HEK293 (cell line): Measurements from ENCODE around the gene MBOAT7.
A peak's percentile ranks its signal among the peaks of the same experiment; 100 is the strongest.
"Not testable (repeated sequence)": the region's sequence is repeated elsewhere in the genome, so short reads cannot be mapped to it uniquely, and the experiment has no call there.

ENCODE experiments used
- CTCF ChIA-PET: fragments of 350-600 bp; formaldehyde crosslinking; extraction: SDS; loops from one replicate; lab custom pipeline; 2021; ENCODE audit warnings: antibody characterized with exemption; lab: Yijun Ruan, JAX
- POLR2A ChIA-PET: fragments of 300-600 bp; formaldehyde crosslinking; extraction: SDS; loops from one replicate; lab custom pipeline; 2020; ENCODE audit warnings: antibody characterized with exemption, inconsistent platforms; lab: Yijun Ruan, JAX
- H3K27ac ChIP-seq: fragments of 200-500 bp; sonication (Bioruptor generic); 2 replicates; pipeline ENCODE4 v1.5.1; 2014; ENCODE audit warnings: low read depth, low read length, control low read depth, inconsistent platforms; ENCODE audit errors: extremely low read depth
- H3K36me3 ChIP-seq, 2 experiments: fragments of 200-500 bp in 1 of 2; sonication (Bioruptor generic) in 1 of 2; 1 replicate in 1 of 2; 2 replicates in 1 of 2; pipeline ENCODE4 v1.5.1; 2014 to 2017; ENCODE audit warnings: inconsistent platforms in 2 of 2, low read length in 2 of 2; ENCODE audit not compliant: control insufficient read depth in 2 of 2, insufficient read depth in 1 of 2
- H3K4me1 ChIP-seq: fragments of 200-500 bp; sonication (Bioruptor generic); 2 replicates; pipeline ENCODE4 v1.5.1; 2014; ENCODE audit warnings: mild to moderate bottlenecking, low read length, inconsistent platforms; ENCODE audit not compliant: control insufficient read depth, insufficient read depth
- H3K4me3 ChIP-seq: 2 replicates; pipeline ENCODE4 v1.5.1; 2011; ENCODE audit warnings: low read depth, mild to moderate bottlenecking, control low read depth, low read length, moderate library complexity
- H3K9me3 ChIP-seq: fragments of 200-500 bp; sonication (Bioruptor generic); 2 replicates; pipeline ENCODE4 v1.5.1; 2014; ENCODE audit warnings: low read depth, low read length, inconsistent platforms; ENCODE audit not compliant: control insufficient read depth, insufficient read depth
- HOXC10 ChIP-seq: sonication (generic); formaldehyde crosslinking; IDR thresholded peaks from 2 replicates; pipeline ENCODE4 v1.8.1; 2023; ENCODE audit warnings: mild to moderate bottlenecking, missing genetic modification reagents
- KLF10 ChIP-seq: fragments of 450-650 bp; IDR thresholded peaks from 2 replicates; pipeline ENCODE4 v1.5.1; 2018; ENCODE audit warnings: missing biosample characterization, mild to moderate bottlenecking, missing genetic modification characterization
- KLF16 ChIP-seq: fragments of 450-650 bp; formaldehyde crosslinking; IDR thresholded peaks from 2 replicates; pipeline ENCODE4 v1.5.1; 2017; ENCODE audit warnings: missing biosample characterization, missing genetic modification characterization
- MYNN ChIP-seq: fragments of 450-650 bp; formaldehyde crosslinking; IDR thresholded peaks from 2 replicates; pipeline ENCODE4 v1.5.1; 2016; ENCODE audit warnings: missing biosample characterization, missing genetic modification characterization, borderline replicate concordance
- PRDM10 ChIP-seq: fragments of 450-650 bp; formaldehyde crosslinking; IDR thresholded peaks from 2 replicates; pipeline ENCODE4 v1.5.1; 2016; ENCODE audit warnings: missing biosample characterization, missing genetic modification characterization
- WT1 ChIP-seq: fragments of 450-650 bp; formaldehyde crosslinking; IDR thresholded peaks from 2 replicates; pipeline ENCODE4 v1.5.1; 2016; ENCODE audit warnings: missing biosample characterization, missing genetic modification characterization
- ZBTB10 ChIP-seq: fragments of 450-650 bp; formaldehyde crosslinking; IDR thresholded peaks from 2 replicates; pipeline ENCODE4 v1.5.1; 2016; ENCODE audit warnings: missing biosample characterization, missing genetic modification characterization
- ZNF155 ChIP-seq: fragments of 450-650 bp; formaldehyde crosslinking; IDR thresholded peaks from 2 replicates; pipeline ENCODE4 v1.5.1; 2016; ENCODE audit warnings: missing biosample characterization, missing genetic modification characterization
- ZNF223 ChIP-seq: fragments of 450-650 bp; formaldehyde crosslinking; IDR thresholded peaks from 2 replicates; pipeline ENCODE4 v1.5.1; 2016; ENCODE audit warnings: missing biosample characterization, missing genetic modification characterization
- ZNF354C ChIP-seq: fragments of 450-650 bp; formaldehyde crosslinking; IDR thresholded peaks from 2 replicates; pipeline ENCODE4 v1.5.1; 2016; ENCODE audit warnings: missing biosample characterization, missing genetic modification characterization, low read depth, borderline replicate concordance
- ZNF366 ChIP-seq: fragments of 450-650 bp; formaldehyde crosslinking; conservative IDR thresholded peaks from 2 replicates; pipeline ENCODE4 v1.5.1; 2016; ENCODE audit warnings: missing biosample characterization, missing genetic modification characterization
- ZNF416 ChIP-seq: fragments of 450-650 bp; formaldehyde crosslinking; IDR thresholded peaks from 2 replicates; pipeline ENCODE4 v1.5.1; 2016; ENCODE audit warnings: missing biosample characterization, missing genetic modification characterization
- ZNF426 ChIP-seq: fragments of 450-650 bp; formaldehyde crosslinking; IDR thresholded peaks from 2 replicates; pipeline ENCODE4 v1.5.1; 2017; ENCODE audit warnings: missing biosample characterization, missing genetic modification characterization, mild to moderate bottlenecking, inconsistent platforms, moderate library complexity
- ZNF544 ChIP-seq: fragments of 450-650 bp; formaldehyde crosslinking; IDR thresholded peaks from 2 replicates; pipeline ENCODE4 v1.5.0; 2017; ENCODE audit warnings: missing biosample characterization, missing genetic modification characterization
- ZNF654 ChIP-seq: fragments of 450-650 bp; formaldehyde crosslinking; IDR thresholded peaks from 2 replicates; pipeline ENCODE4 v1.5.1; 2016; ENCODE audit warnings: low read depth, missing biosample characterization, missing genetic modification characterization
- ZNF670 ChIP-seq: fragments of 450-650 bp; formaldehyde crosslinking; IDR thresholded peaks from 2 replicates; pipeline ENCODE4 v1.5.1; 2016; ENCODE audit warnings: missing biosample characterization, missing genetic modification characterization, low read depth
- ZNF677 ChIP-seq: fragments of 450-650 bp; IDR thresholded peaks from 2 replicates; pipeline ENCODE4 v1.5.0; 2018; ENCODE audit warnings: missing biosample characterization, mild to moderate bottlenecking, missing genetic modification characterization, moderate library complexity
- ZNF701 ChIP-seq: fragments of 450-650 bp; formaldehyde crosslinking; IDR thresholded peaks from 2 replicates; pipeline ENCODE4 v1.5.1; 2016; ENCODE audit warnings: missing biosample characterization, missing genetic modification characterization
- ZNF791 ChIP-seq: fragments of 450-650 bp; formaldehyde crosslinking; IDR thresholded peaks from 2 replicates; pipeline ENCODE4 v1.5.1; 2016; ENCODE audit warnings: missing biosample characterization, missing genetic modification characterization
- ZXDB ChIP-seq: fragments of 450-650 bp; formaldehyde crosslinking; IDR thresholded peaks from 2 replicates; pipeline ENCODE4 v1.5.1; 2016; ENCODE audit warnings: missing biosample characterization, missing genetic modification characterization
- TF ChIP-seq, protein P1 (sequence below): fragments of 450-650 bp; formaldehyde crosslinking; conservative IDR thresholded peaks from 2 replicates; pipeline ENCODE4 v1.5.1; 2016; ENCODE audit warnings: low read depth, missing biosample characterization, missing genetic modification characterization

Gene MBOAT7

GRCh38 chr19:54181894-54182293 lies 7.5 kb downstream of the MBOAT7 start:
- peaks cover 11 to 45% of the 10 kb centered on the region in 2 experiments; a peak in 2 of 3 replicates for H3K36me3 ChIP-seq
- not testable (repeated sequence) for H3K4me1 ChIP-seq
- CTCF ChIA-PET, result interaction anchor here (0.7 kb wide), 1 partner anchor 342 kb away, joined by 3 read pairs; no protein-coding TSS in a partner anchor

GRCh38 chr19:54180691-54181091 lies 8.7 kb downstream of the MBOAT7 start:
- CTCF ChIA-PET, result interaction anchor here (2.0 to 2.3 kb wide), 2 partner anchors 9 to 10 kb away, joined by 13 to 15 read pairs; partner anchors contain the start of gene MBOAT7
- Histone ChIP-seq H3K4me3 (no peak overlapping the region), H3K36me3 (peaks cover 14 to 42% of the 10 kb centered on the region in 2 experiments; a peak in 2 of 3 replicates), H3K27ac (no peak overlapping the region), H3K9me3 (no peaks in the 10 kb centered on the region), H3K4me1 (no peaks in the 10 kb centered on the region)
- TF ChIP-seq ZNF416 (tag by site-specific recombination), result no peak
- TF ChIP-seq ZNF791, result no peak
- no peak for TF ChIP-seq ZNF223
- TF ChIP-seq KLF10 (tag by site-specific recombination), result no peak
- TF ChIP-seq ZNF155 (tag by site-specific recombination), result no peak
- no peak for TF ChIP-seq ZNF544 (tag by site-specific recombination)
- TF ChIP-seq ZNF354C (tag by site-specific recombination), result no peak
- no peak for TF ChIP-seq HOXC10 (CRISPR knock-in tag)
- no peak for TF ChIP-seq ZBTB10 (tag by site-specific recombination)
- no peak for TF ChIP-seq WT1 (tag by site-specific recombination)
- TF ChIP-seq ZNF670 (tag by site-specific recombination), result no peak
- POLR2A ChIA-PET, result interaction anchor here (10.2 kb wide), 1 partner anchor 9 kb away, joined by 90 read pairs; the partner anchor contains the start of genes MBOAT7 and TSEN34

More at GRCh38 chr19:54181894-54182293, 7.5 kb downstream of the MBOAT7 start:
- TF ChIP-seq ZNF366 (tag by site-specific recombination), result peak; percentile 84
- H3K4me3 ChIP-seq, H3K9me3 ChIP-seq, H3K27ac ChIP-seq: not testable (repeated sequence)
- POLR2A ChIA-PET, result interaction anchor here (0.7 to 10.2 kb wide), 3 partner anchors 8 to 206 kb away, joined by 3 to 90 read pairs (median 3); partner anchors contain the start of genes CNOT3, MBOAT7 and TSEN34

DNA sequence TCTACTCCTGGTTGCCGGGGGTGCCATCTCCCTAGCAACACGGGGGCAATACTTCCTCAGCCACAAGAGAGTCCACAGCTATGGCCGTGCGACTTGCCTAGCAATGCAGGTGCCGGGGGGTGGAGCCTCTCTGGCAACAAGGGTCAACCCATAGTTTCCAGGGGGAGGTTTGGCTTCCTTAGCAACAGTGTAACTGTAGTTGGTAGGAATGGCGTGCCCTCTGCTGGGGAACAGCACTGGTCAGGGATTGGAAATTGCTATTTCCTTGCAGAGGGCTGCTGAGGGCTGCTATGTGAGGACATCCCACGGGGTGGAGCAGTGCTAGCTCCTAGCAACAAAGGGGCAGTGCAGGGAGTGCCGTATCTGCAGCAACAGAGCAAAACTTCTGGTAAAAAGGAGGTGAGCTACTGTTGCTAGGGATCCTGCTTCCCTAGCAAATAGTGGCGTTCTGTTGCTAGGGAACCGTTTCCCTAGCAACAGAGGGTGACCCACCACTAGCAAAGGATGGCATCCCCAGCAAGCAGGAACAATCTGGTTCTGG lies 9.4 kb downstream of the MBOAT7 start:
- Histone ChIP-seq H3K4me1 (no peaks in the 10 kb centered on the region), H3K27ac (no peak overlapping the region), H3K4me3 (no peak overlapping the region), H3K9me3 (no peaks in the 10 kb centered on the region), H3K36me3 (peaks cover 14 to 39% of the 10 kb centered on the region in 2 experiments; a peak in 2 of 3 replicates)
- CTCF ChIA-PET, result interaction anchor here (2.0 to 2.3 kb wide), 2 partner anchors 9 to 10 kb away, joined by 13 to 15 read pairs; partner anchors contain the start of gene MBOAT7
- POLR2A ChIA-PET, result interaction anchor here (10.2 kb wide), 1 partner anchor 10 kb away, joined by 90 read pairs; the partner anchor contains the start of genes MBOAT7 and TSEN34
- TF ChIP-seq ZNF654 (tag by site-specific recombination), result peak; percentile 26
- 0 out of 2 replicates have a peak, but pooled peaks have one; percentile 30 for TF ChIP-seq ZXDB
- TF ChIP-seq MYNN (tag by site-specific recombination), result peak; percentile 90
- TF ChIP-seq, protein P1, sequence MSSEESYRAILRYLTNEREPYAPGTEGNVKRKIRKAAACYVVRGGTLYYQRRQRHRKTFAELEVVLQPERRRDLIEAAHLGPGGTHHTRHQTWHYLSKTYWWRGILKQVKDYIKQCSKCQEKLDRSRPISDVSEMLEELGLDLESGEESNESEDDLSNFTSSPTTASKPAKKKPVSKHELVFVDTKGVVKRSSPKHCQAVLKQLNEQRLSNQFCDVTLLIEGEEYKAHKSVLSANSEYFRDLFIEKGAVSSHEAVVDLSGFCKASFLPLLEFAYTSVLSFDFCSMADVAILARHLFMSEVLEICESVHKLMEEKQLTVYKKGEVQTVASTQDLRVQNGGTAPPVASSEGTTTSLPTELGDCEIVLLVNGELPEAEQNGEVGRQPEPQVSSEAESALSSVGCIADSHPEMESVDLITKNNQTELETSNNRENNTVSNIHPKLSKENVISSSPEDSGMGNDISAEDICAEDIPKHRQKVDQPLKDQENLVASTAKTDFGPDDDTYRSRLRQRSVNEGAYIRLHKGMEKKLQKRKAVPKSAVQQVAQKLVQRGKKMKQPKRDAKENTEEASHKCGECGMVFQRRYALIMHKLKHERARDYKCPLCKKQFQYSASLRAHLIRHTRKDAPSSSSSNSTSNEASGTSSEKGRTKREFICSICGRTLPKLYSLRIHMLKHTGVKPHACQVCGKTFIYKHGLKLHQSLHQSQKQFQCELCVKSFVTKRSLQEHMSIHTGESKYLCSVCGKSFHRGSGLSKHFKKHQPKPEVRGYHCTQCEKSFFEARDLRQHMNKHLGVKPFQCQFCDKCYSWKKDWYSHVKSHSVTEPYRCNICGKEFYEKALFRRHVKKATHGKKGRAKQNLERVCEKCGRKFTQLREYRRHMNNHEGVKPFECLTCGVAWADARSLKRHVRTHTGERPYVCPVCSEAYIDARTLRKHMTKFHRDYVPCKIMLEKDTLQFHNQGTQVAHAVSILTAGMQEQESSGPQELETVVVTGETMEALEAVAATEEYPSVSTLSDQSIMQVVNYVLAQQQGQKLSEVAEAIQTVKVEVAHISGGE (tag by site-specific recombination), result peak; percentile 50; the same call in 1 of the 2 replicates
- no peak for TF ChIP-seq ZNF677 (tag by site-specific recombination)
- TF ChIP-seq KLF16 (tag by site-specific recombination), result 0 out of 2 replicates have a peak, but pooled peaks have one; percentile 39
- no peak for TF ChIP-seq ZNF426 (tag by site-specific recombination)
- peak; percentile 93 for TF ChIP-seq PRDM10
- TF ChIP-seq ZNF701 (tag by site-specific recombination), result no peak
